ENCODE measurements around the gene ARID1A.
"Not testable (repeated sequence)": the region's sequence is repeated elsewhere in the genome, so short reads cannot be mapped to it uniquely, and the experiment has no call there.

The ARID1A gene

GRCh38 chr1:26697978-26698849, 2.4 kb downstream of the ARID1A start:
- peak; percentile 65 to 86 (median 76) for DNase-seq

- DNase-seq, result peak in 1 of 3 experiments; percentile 43
These were observed 4.9 kb downstream of the ARID1A start for GRCh38 chr1:26700711-26701110.

GRCh38 chr1:26701266-26701994, 5.6 kb downstream of the ARID1A start:
- no peak for DNase-seq

GRCh38 chr1:26701995-26702679, 6.3 kb downstream of the ARID1A start:
- DNase-seq, result no peak

GRCh38 chr1:26702680-26703038, 6.8 kb downstream of the ARID1A start:
- no peak for DNase-seq

- no peak for DNase-seq
These were observed 7.7 kb downstream of the ARID1A start for GRCh38 chr1:26703478-26703877.

- DNase-seq, result no peak
These were observed 8.8 kb downstream of the ARID1A start for GRCh38 chr1:26704629-26705028.

- DNase-seq, result not testable (repeated sequence)
These were observed 9.4 kb downstream of the ARID1A start for GRCh38 chr1:26705227-26705626.

- DNase-seq, result no peak
These were observed 10.0 kb downstream of the ARID1A start for GRCh38 chr1:26705788-26706311.

GRCh38 chr1:26706315-26706714, 10.5 kb downstream of the ARID1A start:
- no peak for DNase-seq

- DNase-seq, result no peak
These were observed 15.0 kb downstream of the ARID1A start for GRCh38 chr1:26710811-26711210.

- no peak for DNase-seq
These were observed 16.0 kb downstream of the ARID1A start for GRCh38 chr1:26711777-26712176.

- no peak for DNase-seq
These were observed 21.2 kb downstream of the ARID1A start for GRCh38 chr1:26717017-26717491.

GRCh38 chr1:26719205-26719604, 23.4 kb downstream of the ARID1A start:
- DNase-seq, result no peak

GRCh38 chr1:26721669-26722355, 26.0 kb downstream of the ARID1A start:
- no peak for DNase-seq

GRCh38 chr1:26723013-26723991, 27.5 kb downstream of the ARID1A start:
- DNase-seq, result peak in 2 of 3 experiments; percentile 74 to 88

- DNase-seq, result peak in 1 of 3 experiments; percentile 29
These were observed 28.3 kb downstream of the ARID1A start for GRCh38 chr1:26724118-26724517.

- no peak for DNase-seq
These were observed 29.1 kb downstream of the ARID1A start for GRCh38 chr1:26724926-26725325.

- DNase-seq, result not testable (repeated sequence)
These were observed 30.1 kb downstream of the ARID1A start for GRCh38 chr1:26725904-26726303.

GRCh38 chr1:26726784-26727183, 31.0 kb downstream of the ARID1A start:
- DNase-seq, result no peak

GRCh38 chr1:26727476-26727875, 31.7 kb downstream of the ARID1A start:
- no peak for DNase-seq

Measured in NCI-H1417 (cell line).